Keratinocyte (primary cell): ENCODE data around the gene DOLPP1. TPM values are rescaled to one million over a fixed set of nuclear protein-coding genes. Genes with fewer than 3 reads are reported as not detected.

Source experiments
- DNase-seq: peaks from one replicate; pipeline ENCODE4 v3.0.0-alpha.2; 2011; ENCODE audit warnings: low read depth, missing footprints, low spot score
- FAIRE-seq: peaks from 2 replicates; lab custom pipeline; 2011; peaks lifted over from hg19 to GRCh38; lab: Jason Lieb, UNC
- H2AFZ ChIP-seq: 2 replicates; pipeline ENCODE4 v1.6.0; 2012; ENCODE audit warnings: low read length, control low read depth, inconsistent platforms; ENCODE audit not compliant: control insufficient read depth
- H3K27ac ChIP-seq: 2 replicates; pipeline ENCODE4 v1.5.1; 2011; ENCODE audit warnings: low read length; ENCODE audit not compliant: control insufficient read depth, insufficient read depth
- H3K27me3 ChIP-seq: 3 replicates; pipeline ENCODE4 v1.6.0; 2011; ENCODE audit warnings: low read length; ENCODE audit not compliant: control insufficient read depth, insufficient read depth; ENCODE audit errors: extremely low read depth
- H3K36me3 ChIP-seq, 2 experiments: 2 replicates in 1 of 2; 3 replicates in 1 of 2; pipeline ENCODE4 v1.5.1; 2011; ENCODE audit warnings: low read length in 2 of 2, mild to moderate bottlenecking in 1 of 2; ENCODE audit not compliant: control insufficient read depth in 2 of 2, insufficient read depth in 2 of 2; ENCODE audit errors: extremely low read depth in 1 of 2
- H3K4me1 ChIP-seq: 3 replicates; pipeline ENCODE4 v1.5.1; 2011; ENCODE audit warnings: low read length; ENCODE audit not compliant: control insufficient read depth, insufficient read depth; ENCODE audit errors: extremely low read depth
- H3K4me2 ChIP-seq: 3 replicates; pipeline ENCODE4 v1.6.0; 2011; ENCODE audit warnings: low read depth, low read length; ENCODE audit not compliant: control insufficient read depth, insufficient read depth; ENCODE audit errors: extremely low read depth
- H3K4me3 ChIP-seq, 3 experiments: fragments of 200-600 bp in 1 of 3; sonication (generic) in 1 of 3; 2 replicates in 2 of 3; 3 replicates in 1 of 3; pipeline ENCODE4 v1.5.1; 2011 to 2016; ENCODE audit warnings: low read length in 3 of 3, mild to moderate bottlenecking in 3 of 3, control low read depth in 2 of 3, inconsistent platforms in 1 of 3, low read depth in 1 of 3, mixed read lengths in 1 of 3, mixed run types in 1 of 3, moderate library complexity in 1 of 3; ENCODE audit not compliant: control insufficient read depth in 2 of 3, insufficient read depth in 2 of 3; ENCODE audit errors: extremely low read depth in 1 of 3
- H3K79me2 ChIP-seq: 2 replicates; pipeline ENCODE4 v1.6.0; 2012; ENCODE audit warnings: low read length; ENCODE audit not compliant: control insufficient read depth, insufficient read depth
- H3K9ac ChIP-seq: 3 replicates; pipeline ENCODE4 v1.6.0; 2011; ENCODE audit warnings: low read length; ENCODE audit not compliant: control insufficient read depth, insufficient read depth; ENCODE audit errors: extremely low read depth
- H3K9me1 ChIP-seq: 3 replicates; pipeline ENCODE4 v1.6.0; 2011; ENCODE audit warnings: low read length; ENCODE audit not compliant: control insufficient read depth, insufficient read depth; ENCODE audit errors: extremely low read depth
- H3K9me3 ChIP-seq: 2 replicates; pipeline ENCODE4 v1.5.1; 2012; ENCODE audit warnings: low read depth, low read length; ENCODE audit not compliant: control insufficient read depth
- H4K20me1 ChIP-seq: 3 replicates; pipeline ENCODE4 v1.6.0; 2011; ENCODE audit warnings: low read length; ENCODE audit not compliant: control insufficient read depth, insufficient read depth; ENCODE audit errors: extremely low read depth
- EZH2 ChIP-seq: IDR thresholded peaks from one replicate; pipeline ENCODE4 v1.6.1; 2012; ENCODE audit warnings: inconsistent platforms, mild to moderate bottlenecking, low read length, moderate library complexity
- dilution Hi-C: fragments of 300-500 bp; cut with MboI; formaldehyde crosslinking; loops from one replicate; pipeline ENCODE4 v1.7.0; 2020; ENCODE audit warnings: low sequenced_read_pairs; ENCODE audit not compliant: extremely low pct_ligation_motif_present
- polyA plus RNA-seq, 5 experiments: library from polyadenylated mRNA; depleted of rRNA in 3 of 5; stranded (reverse) in 3 of 5; stranded (forward) in 1 of 5; unstranded in 1 of 5; fragments of >200 nt; gene quantifications; 1 replicate in 1 of 5; 2 replicates in 3 of 5; 3 replicates in 1 of 5; pipeline versions ENCODE4 v1.2.1 to v1.2.3, GENCODE V29; 2011 to 2012; ENCODE audit warnings: missing spikeins in 2 of 5, low read depth in 1 of 5, low replicate concordance in 1 of 5
- TF ChIP-seq, protein P1 (sequence below), 3 experiments: IDR thresholded peaks in 1 of 3; conservative IDR thresholded peaks in 1 of 3; optimal IDR thresholded peaks in 1 of 3; 2 replicates in 2 of 3; 3 replicates in 1 of 3; pipeline versions ENCODE3 to v1.5.1; 2011; ENCODE audit warnings: low read length in 3 of 3, mild to moderate bottlenecking in 3 of 3, moderate library complexity in 2 of 3, control low read depth in 1 of 3, inconsistent platforms in 1 of 3; ENCODE audit not compliant: insufficient read depth in 2 of 3; ENCODE audit errors: extremely low read depth in 1 of 3

Gene DOLPP1
- polyA plus RNA-seq, 1 donor (not counting 4 experiments of a cell fraction or from before 2014, with no cell fraction given), result 14.2 TPM

DNA sequence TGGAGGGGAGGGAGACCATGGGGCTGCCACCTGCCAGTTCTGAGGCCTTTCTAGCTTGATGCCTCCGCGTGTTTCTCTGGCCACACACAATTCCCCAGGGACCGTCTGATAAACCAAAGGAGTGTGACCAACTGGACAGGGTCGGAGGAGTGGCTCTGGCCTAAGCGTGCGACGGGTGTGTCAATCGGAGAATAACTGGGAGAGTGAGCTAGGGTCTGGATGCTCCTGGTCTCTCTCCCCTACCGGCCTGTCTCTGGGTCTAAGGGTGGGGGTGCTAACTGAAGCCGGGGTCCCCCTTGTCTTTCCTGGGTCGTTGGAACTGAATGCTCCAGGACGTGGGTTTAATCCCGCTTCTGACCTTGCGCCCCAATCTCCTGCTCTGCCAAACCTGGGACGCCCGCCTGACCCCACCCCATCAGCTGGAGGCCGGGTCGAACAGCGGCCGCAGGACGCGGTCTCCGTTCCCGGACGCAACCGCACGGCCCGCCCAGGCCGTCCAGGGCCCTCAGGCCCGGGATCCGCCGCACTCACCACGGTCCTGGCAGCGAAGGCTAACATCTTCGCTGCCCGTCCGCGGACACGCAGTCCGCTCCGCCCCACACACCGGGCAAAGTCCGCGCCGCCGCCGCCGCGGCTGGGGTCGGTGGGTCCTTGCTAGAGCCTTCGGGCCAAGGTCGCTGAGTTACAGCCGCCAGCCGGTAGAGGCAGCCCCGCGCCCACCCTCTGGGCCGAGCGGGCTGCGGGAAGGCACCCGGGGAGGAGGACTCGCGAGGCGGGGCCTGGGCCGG is 29.2 kb downstream of the DOLPP1 start:
- Histone ChIP-seq H3K27ac (no peak overlapping the region), H3K4me3 (peak overlapping the region; percentile 57 to 97 (median 72))
- TF ChIP-seq EZH2, result no peak
- TF ChIP-seq, protein P1, sequence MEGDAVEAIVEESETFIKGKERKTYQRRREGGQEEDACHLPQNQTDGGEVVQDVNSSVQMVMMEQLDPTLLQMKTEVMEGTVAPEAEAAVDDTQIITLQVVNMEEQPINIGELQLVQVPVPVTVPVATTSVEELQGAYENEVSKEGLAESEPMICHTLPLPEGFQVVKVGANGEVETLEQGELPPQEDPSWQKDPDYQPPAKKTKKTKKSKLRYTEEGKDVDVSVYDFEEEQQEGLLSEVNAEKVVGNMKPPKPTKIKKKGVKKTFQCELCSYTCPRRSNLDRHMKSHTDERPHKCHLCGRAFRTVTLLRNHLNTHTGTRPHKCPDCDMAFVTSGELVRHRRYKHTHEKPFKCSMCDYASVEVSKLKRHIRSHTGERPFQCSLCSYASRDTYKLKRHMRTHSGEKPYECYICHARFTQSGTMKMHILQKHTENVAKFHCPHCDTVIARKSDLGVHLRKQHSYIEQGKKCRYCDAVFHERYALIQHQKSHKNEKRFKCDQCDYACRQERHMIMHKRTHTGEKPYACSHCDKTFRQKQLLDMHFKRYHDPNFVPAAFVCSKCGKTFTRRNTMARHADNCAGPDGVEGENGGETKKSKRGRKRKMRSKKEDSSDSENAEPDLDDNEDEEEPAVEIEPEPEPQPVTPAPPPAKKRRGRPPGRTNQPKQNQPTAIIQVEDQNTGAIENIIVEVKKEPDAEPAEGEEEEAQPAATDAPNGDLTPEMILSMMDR (optimal IDR thresholded peaks at IDR 0.05 in 1 of 3, IDR thresholded peaks at IDR 0.05 in 1 of 3, conservative IDR thresholded peaks at IDR 0.05 in 1 of 3; ENCODE audit: extremely low read depth in 1 of 3, insufficient read depth in 2 of 3, low read length in 3 of 3), result no peak

GRCh38 chr9:129110740-129111527 is 30.0 kb downstream of the DOLPP1 start, which contains the start of the genes CRAT and PTPA:
TSS of gene CRAT (minus strand) at chr9:129110793. CDS start at chr9:129110509, 284 bp downstream.
TSS of gene PTPA (plus strand) at chr9:129111415. CDS start at chr9:129111601, 186 bp downstream.
- no peaks in the 10 kb centered on the region for H3K9me1 ChIP-seq
- H3K4me2 ChIP-seq, result peak within 1 kb of the TSS; percentile 100
- peak; percentile 68 for DNase-seq
- H4K20me1 ChIP-seq, result no peaks in the 10 kb centered on the region
- peaks cover 15% of the 10 kb centered on the region for H3K27me3 ChIP-seq
- H2AFZ ChIP-seq, result peak within 1 kb of the TSS; percentile 96
- no peaks in the 10 kb centered on the region for H3K9me3 ChIP-seq
- H3K4me3 ChIP-seq, result peak within 1 kb of the TSS; percentile 94 to 97 (median 96)
- dilution Hi-C loops, result no loop called here
- H3K27ac ChIP-seq, result peak within 1 kb of the TSS; percentile 92
- TF ChIP-seq EZH2, result no peak
- TF ChIP-seq, protein P1 (optimal IDR thresholded peaks at IDR 0.05 in 1 of 3, IDR thresholded peaks at IDR 0.05 in 1 of 3, conservative IDR thresholded peaks at IDR 0.05 in 1 of 3; ENCODE audit: extremely low read depth in 1 of 3, insufficient read depth in 2 of 3, low read length in 3 of 3), result peak in 1 of 3 experiments; percentile 6
- peaks cover 37% of the 10 kb centered on the region for H3K79me2 ChIP-seq
- no peak for FAIRE-seq
- H3K9ac ChIP-seq, result peak within 1 kb of the TSS; percentile 88
- H3K36me3 ChIP-seq, result no peaks in the 10 kb centered on the region
- H3K4me1 ChIP-seq, result peaks cover 17% of the 10 kb centered on the region

More for the DNA sequence above, 29.2 kb downstream of the DOLPP1 start:
- dilution Hi-C loops, result no loop called here
- Histone ChIP-seq H4K20me1 (no peaks in the 10 kb centered on the region), H3K79me2 (peaks cover 32% of the 10 kb centered on the region), H3K4me2 (peak overlapping the region; percentile 81), H3K4me1 (peaks cover 17% of the 10 kb centered on the region), H3K9me3 (no peaks in the 10 kb centered on the region), H2AFZ (peak overlapping the region; percentile 86), H3K9ac (peak overlapping the region; percentile 58), H3K9me1 (no peaks in the 10 kb centered on the region), H3K36me3 (no peaks in the 10 kb centered on the region), H3K27me3 (peaks cover 15% of the 10 kb centered on the region)
- no peak for FAIRE-seq
- no peak for DNase-seq
